Measurements from ENCODE around the gene NARF.

- TF ChIP-seq CTCF (IDR thresholded peaks at IDR 0.05), result no peak
- no peak for TF ChIP-seq EP300 (IDR thresholded peaks at IDR 0.05)
Observed at GRCh38 chr17:82437325-82437668, 21.2 kb upstream of the NARF start.
